ENCODE data around the gene RASSF10. TPM values are rescaled to one million over a fixed set of nuclear protein-coding genes. Genes with fewer than 3 reads are reported as not detected.

The RASSF10 gene
- total RNA-seq, 1 experiment from 2014 or later, result not detected

- Histone ChIP-seq H3K36me3 (no peaks in the 10 kb centered on the region), H3K27me3 (replicated peaks) (peaks cover 58% of the 10 kb centered on the region), H3K9me3 (replicated peaks) (no peaks in the 10 kb centered on the region), H3K4me3 (no peak overlapping the region), H3K4me1 (replicated peaks) (no peaks in the 10 kb centered on the region), H3K27ac (no peak overlapping the region)
- DNase-seq (ENCODE audit: low read depth in 1 of 2, low spot score in 2 of 2), result no peak
Observed at GRCh38 chr11:12981676-12982522, 27.2 kb upstream of the RASSF10 start.

- Histone ChIP-seq H3K4me1 (replicated peaks) (no peaks in the 10 kb centered on the region), H3K9me3 (replicated peaks) (no peaks in the 10 kb centered on the region), H3K36me3 (no peaks in the 10 kb centered on the region), H3K27me3 (replicated peaks) (peaks cover 47% of the 10 kb centered on the region), H3K27ac (no peak overlapping the region), H3K4me3 (no peak overlapping the region)
- DNase-seq (ENCODE audit: low read depth in 1 of 2, low spot score in 2 of 2), result no peak
Observed at GRCh38 chr11:12983336-12983735, 25.8 kb upstream of the RASSF10 start.

GRCh38 chr11:12986194-12986898, 22.8 kb upstream of the RASSF10 start:
- H3K9me3 ChIP-seq (replicated peaks), result no peaks in the 10 kb centered on the region
- no peaks in the 10 kb centered on the region for H3K36me3 ChIP-seq
- H3K4me3 ChIP-seq, result no peak overlapping the region
- H3K27me3 ChIP-seq (replicated peaks), result peaks cover 38% of the 10 kb centered on the region
- H3K27ac ChIP-seq, result no peak overlapping the region
- no peak for DNase-seq (ENCODE audit: low read depth in 1 of 2, low spot score in 2 of 2)
- no peaks in the 10 kb centered on the region for H3K4me1 ChIP-seq (replicated peaks)

- DNase-seq (ENCODE audit: low read depth in 1 of 2, low spot score in 2 of 2), result no peak
- no peak overlapping the region for H3K27ac ChIP-seq
- peaks cover 23% of the 10 kb centered on the region for H3K27me3 ChIP-seq (replicated peaks)
- H3K36me3 ChIP-seq, result no peaks in the 10 kb centered on the region
- no peaks in the 10 kb centered on the region for H3K9me3 ChIP-seq (replicated peaks)
- no peak overlapping the region for H3K4me3 ChIP-seq
- no peaks in the 10 kb centered on the region for H3K4me1 ChIP-seq (replicated peaks)
Observed at GRCh38 chr11:12989428-12990161, 19.5 kb upstream of the RASSF10 start.

- DNase-seq (ENCODE audit: low read depth in 1 of 2, low spot score in 2 of 2), result no peak
- no peak overlapping the region for H3K4me3 ChIP-seq
- no peak overlapping the region for H3K27ac ChIP-seq
- peaks cover 19% of the 10 kb centered on the region for H3K27me3 ChIP-seq (replicated peaks)
- no peaks in the 10 kb centered on the region for H3K4me1 ChIP-seq (replicated peaks)
- H3K9me3 ChIP-seq (replicated peaks), result no peaks in the 10 kb centered on the region
- no peaks in the 10 kb centered on the region for H3K36me3 ChIP-seq
Observed at GRCh38 chr11:12990162-12990480, 19.0 kb upstream of the RASSF10 start.

- Histone ChIP-seq H3K27me3 (replicated peaks) (peaks cover 12% of the 10 kb centered on the region), H3K4me1 (replicated peaks) (no peaks in the 10 kb centered on the region)
Observed at GRCh38 chr11:12991426-12991825, 17.7 kb upstream of the RASSF10 start.

GRCh38 chr11:12993626-12994025, 15.5 kb upstream of the RASSF10 start:
- DNase-seq (ENCODE audit: low read depth in 1 of 2, low spot score in 2 of 2), result no peak
- Histone ChIP-seq H3K4me1 (replicated peaks) (no peaks in the 10 kb centered on the region), H3K4me3 (no peak overlapping the region), H3K9me3 (replicated peaks) (peaks cover 3% of the 10 kb centered on the region; the same call in 1 of the 2 replicates), H3K27me3 (replicated peaks) (peaks cover 21% of the 10 kb centered on the region), H3K36me3 (no peaks in the 10 kb centered on the region), H3K27ac (no peak overlapping the region)

More at GRCh38 chr11:12991426-12991825, 17.7 kb upstream of the RASSF10 start:
- Histone ChIP-seq H3K4me3 (no peak overlapping the region), H3K27ac (no peak overlapping the region), H3K36me3 (no peaks in the 10 kb centered on the region), H3K9me3 (replicated peaks) (no peaks in the 10 kb centered on the region)
- no peak for DNase-seq (ENCODE audit: low read depth in 1 of 2, low spot score in 2 of 2)

GRCh38 chr11:12994476-12994875, 14.6 kb upstream of the RASSF10 start:
- Histone ChIP-seq H3K27me3 (replicated peaks) (peaks cover 18% of the 10 kb centered on the region), H3K4me1 (replicated peaks) (no peaks in the 10 kb centered on the region), H3K27ac (no peak overlapping the region), H3K4me3 (no peak overlapping the region), H3K9me3 (replicated peaks) (peaks cover 3% of the 10 kb centered on the region; the same call in 1 of the 2 replicates), H3K36me3 (no peaks in the 10 kb centered on the region)
- DNase-seq (ENCODE audit: low read depth in 1 of 2, low spot score in 2 of 2), result no peak

- H3K27me3 ChIP-seq (replicated peaks), result peaks cover 18% of the 10 kb centered on the region
- H3K4me1 ChIP-seq (replicated peaks), result no peaks in the 10 kb centered on the region
- no peak for DNase-seq (ENCODE audit: low read depth in 1 of 2, low spot score in 2 of 2)
- H3K4me3 ChIP-seq, result no peak overlapping the region
- no peaks in the 10 kb centered on the region for H3K36me3 ChIP-seq
- peaks cover 3% of the 10 kb centered on the region; the same call in 1 of the 2 replicates for H3K9me3 ChIP-seq (replicated peaks)
- H3K27ac ChIP-seq, result no peak overlapping the region
Observed at GRCh38 chr11:12995188-12995587, 13.9 kb upstream of the RASSF10 start.

GRCh38 chr11:12995823-12996222, 13.3 kb upstream of the RASSF10 start:
- H3K27ac ChIP-seq, result no peak overlapping the region
- H3K27me3 ChIP-seq (replicated peaks), result peaks cover 18% of the 10 kb centered on the region
- peaks cover 3% of the 10 kb centered on the region; the same call in 1 of the 2 replicates for H3K9me3 ChIP-seq (replicated peaks)
- H3K4me1 ChIP-seq (replicated peaks), result no peaks in the 10 kb centered on the region
- no peak for DNase-seq (ENCODE audit: low read depth in 1 of 2, low spot score in 2 of 2)
- H3K4me3 ChIP-seq, result no peak overlapping the region
- no peaks in the 10 kb centered on the region for H3K36me3 ChIP-seq

- peaks cover 18% of the 10 kb centered on the region for H3K27me3 ChIP-seq (replicated peaks)
- H3K36me3 ChIP-seq, result no peaks in the 10 kb centered on the region
- H3K9me3 ChIP-seq (replicated peaks), result peaks cover 3% of the 10 kb centered on the region; the same call in 1 of the 2 replicates
- H3K27ac ChIP-seq, result no peak overlapping the region
- no peaks in the 10 kb centered on the region for H3K4me1 ChIP-seq (replicated peaks)
- no peak overlapping the region for H3K4me3 ChIP-seq
- no peak for DNase-seq (ENCODE audit: low read depth in 1 of 2, low spot score in 2 of 2)
Observed at GRCh38 chr11:12997168-12997567, 11.9 kb upstream of the RASSF10 start.

- Histone ChIP-seq H3K36me3 (no peaks in the 10 kb centered on the region), H3K27ac (no peak overlapping the region)
Observed at GRCh38 chr11:12998336-12998735, 10.8 kb upstream of the RASSF10 start.

GRCh38 chr11:12999597-12999996, 9.5 kb upstream of the RASSF10 start:
- Histone ChIP-seq H3K27ac (no peak overlapping the region), H3K4me3 (no peak overlapping the region), H3K36me3 (no peaks in the 10 kb centered on the region), H3K27me3 (replicated peaks) (peaks cover 33% of the 10 kb centered on the region), H3K9me3 (replicated peaks) (peaks cover 3% of the 10 kb centered on the region; the same call in 1 of the 2 replicates), H3K4me1 (replicated peaks) (no peaks in the 10 kb centered on the region)
- DNase-seq (ENCODE audit: low read depth in 1 of 2, low spot score in 2 of 2), result peak in 1 of 2 experiments; percentile 31

More at GRCh38 chr11:12998336-12998735, 10.8 kb upstream of the RASSF10 start:
- Histone ChIP-seq H3K4me3 (no peak overlapping the region), H3K9me3 (replicated peaks) (peaks cover 3% of the 10 kb centered on the region; the same call in 1 of the 2 replicates), H3K27me3 (replicated peaks) (peaks cover 23% of the 10 kb centered on the region), H3K4me1 (replicated peaks) (no peaks in the 10 kb centered on the region)
- no peak for DNase-seq (ENCODE audit: low read depth in 1 of 2, low spot score in 2 of 2)
